HEK293T (cell line): ENCODE measurements around the gene ARAF.
"Not testable (repeated sequence)": the region's sequence is repeated elsewhere in the genome, so short reads cannot be mapped to it uniquely, and the experiment has no call there.

Experiments used
- CTCF ChIA-PET: fragments of 350-600 bp; formaldehyde crosslinking; extraction: SDS; loops from one replicate; lab custom pipeline; 2021; ENCODE audit warnings: antibody characterized with exemption, inconsistent platforms; lab: Yijun Ruan, JAX
- POLR2A ChIA-PET: fragments of 350-600 bp; formaldehyde crosslinking; extraction: SDS; loops from one replicate; lab custom pipeline; 2020; ENCODE audit warnings: antibody characterized with exemption, inconsistent platforms; lab: Yijun Ruan, JAX
- DNase-seq: peaks from one replicate; pipeline ENCODE4 v3.0.0; 2012; ENCODE audit warnings: mixed read lengths; ENCODE audit errors: extremely low spot score
- ARNT ChIP-seq: fragments of 450-650 bp; IDR thresholded peaks from 2 replicates; pipeline ENCODE4 v1.6.1; 2017; ENCODE audit warnings: mild to moderate bottlenecking
- BHLHE40 ChIP-seq: fragments of 450-650 bp; IDR thresholded peaks from 2 replicates; pipeline ENCODE4 v1.6.1; 2016; ENCODE audit warnings: mild to moderate bottlenecking, moderate library complexity, borderline replicate concordance
- CTBP1 ChIP-seq: fragments of 450-650 bp; IDR thresholded peaks from 2 replicates; pipeline ENCODE4 v1.6.1; 2016; ENCODE audit warnings: borderline replicate concordance
- ELF4 ChIP-seq: fragments of 450-650 bp; IDR thresholded peaks from 2 replicates; pipeline ENCODE4 v1.6.1; 2017; ENCODE audit warnings: antibody characterized with exemption
- FOXA1 ChIP-seq: fragments of 450-650 bp; IDR thresholded peaks from 2 replicates; pipeline ENCODE4 v1.6.1; 2016; ENCODE audit warnings: mild to moderate bottlenecking
- FOXK2 ChIP-seq: fragments of 450-650 bp; IDR thresholded peaks from 2 replicates; pipeline ENCODE4 v1.6.1; 2016; ENCODE audit warnings: mild to moderate bottlenecking
- FOXM1 ChIP-seq: fragments of 450-650 bp; IDR thresholded peaks from 2 replicates; pipeline ENCODE4 v1.6.1; 2017; ENCODE audit warnings: mild to moderate bottlenecking, borderline replicate concordance
- HDGF ChIP-seq: fragments of 450-650 bp; IDR thresholded peaks from 2 replicates; pipeline ENCODE4 v1.6.1; 2017; ENCODE audit warnings: antibody characterized with exemption, borderline replicate concordance
- L3MBTL2 ChIP-seq: fragments of 450-650 bp; conservative IDR thresholded peaks from 2 replicates; pipeline ENCODE4 v1.6.1; 2016; ENCODE audit warnings: mild to moderate bottlenecking
- LEF1 ChIP-seq: fragments of 450-650 bp; IDR thresholded peaks from 2 replicates; pipeline ENCODE4 v1.6.1; 2017; ENCODE audit warnings: mild to moderate bottlenecking, borderline replicate concordance
- NFRKB ChIP-seq: fragments of 450-650 bp; IDR thresholded peaks from 2 replicates; pipeline ENCODE4 v1.6.1; 2016; ENCODE audit warnings: mild to moderate bottlenecking, moderate library complexity
- SP1 ChIP-seq: fragments of 450-650 bp; IDR thresholded peaks from 2 replicates; pipeline ENCODE4 v1.6.1; 2017
- SUZ12 ChIP-seq: fragments of 450-650 bp; IDR thresholded peaks from 2 replicates; pipeline ENCODE4 v1.6.1; 2016; ENCODE audit warnings: mild to moderate bottlenecking
- TARDBP ChIP-seq: fragments of 450-650 bp; IDR thresholded peaks from 2 replicates; pipeline ENCODE4 v1.6.1; 2016
- ZNF384 ChIP-seq: fragments of 450-650 bp; IDR thresholded peaks from 2 replicates; pipeline ENCODE4 v1.6.1; 2016
- TF ChIP-seq, protein P1 (sequence below): fragments of 450-650 bp; IDR thresholded peaks from 2 replicates; pipeline ENCODE4 v1.6.1; 2016

ARAF gene

GRCh38 chrX:47597222-47597621 is 36.2 kb downstream of the ARAF start:
- ChIA-PET POLR2A (no interaction called here), CTCF (interaction anchor here (0.6 kb wide), 1 partner anchor 35 kb away, joined by 3 read pairs; no protein-coding TSS in a partner anchor)
- DNase-seq = no peak
- TF ChIP-seq ELF4 (no peak), BHLHE40 (no peak)

DNA sequence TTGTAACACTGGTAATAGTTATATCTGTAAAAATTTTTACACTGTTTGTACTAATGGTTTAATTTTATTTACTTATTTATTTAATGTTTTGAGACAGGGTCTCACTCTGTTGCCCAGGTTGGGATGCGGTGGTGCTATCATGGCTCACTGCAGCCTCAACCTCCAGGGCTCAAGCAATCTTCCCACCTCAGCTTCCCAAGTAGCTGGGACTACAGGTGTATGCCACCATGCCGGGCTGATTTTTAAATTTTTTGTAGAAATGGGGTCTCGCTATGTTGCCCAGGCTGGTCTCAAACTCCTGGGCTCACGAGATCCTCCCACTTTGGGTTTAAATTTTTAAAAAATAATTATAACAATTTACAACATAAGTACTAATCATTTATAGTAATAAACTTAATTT is 42.1 kb downstream of the ARAF start:
- CTCF ChIA-PET, POLR2A ChIA-PET, DNase-seq: not testable (repeated sequence)

DNA sequence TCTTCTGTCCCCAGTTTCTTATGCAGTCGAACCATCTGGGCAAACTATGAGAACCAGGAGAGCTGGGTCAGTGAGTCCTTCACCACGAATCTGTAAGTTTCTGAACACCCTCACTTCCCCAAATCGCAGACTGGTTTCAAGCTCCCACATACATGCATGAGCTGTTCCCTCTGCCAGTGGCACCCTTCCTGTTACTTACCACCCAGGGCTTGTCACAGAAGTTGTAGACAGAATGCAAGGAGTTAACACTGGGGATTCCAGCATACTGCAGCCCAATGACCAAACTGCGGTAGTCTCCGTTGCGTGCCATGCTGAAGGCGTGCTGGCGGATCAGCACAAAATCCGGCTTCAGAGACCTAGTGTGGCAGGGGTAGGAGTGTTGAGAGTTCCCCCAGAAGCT is 44.0 kb downstream of the ARAF start:
- TF ChIP-seq FOXA1 = no peak
- no peak for TF ChIP-seq FOXK2
- TF ChIP-seq, protein P1, sequence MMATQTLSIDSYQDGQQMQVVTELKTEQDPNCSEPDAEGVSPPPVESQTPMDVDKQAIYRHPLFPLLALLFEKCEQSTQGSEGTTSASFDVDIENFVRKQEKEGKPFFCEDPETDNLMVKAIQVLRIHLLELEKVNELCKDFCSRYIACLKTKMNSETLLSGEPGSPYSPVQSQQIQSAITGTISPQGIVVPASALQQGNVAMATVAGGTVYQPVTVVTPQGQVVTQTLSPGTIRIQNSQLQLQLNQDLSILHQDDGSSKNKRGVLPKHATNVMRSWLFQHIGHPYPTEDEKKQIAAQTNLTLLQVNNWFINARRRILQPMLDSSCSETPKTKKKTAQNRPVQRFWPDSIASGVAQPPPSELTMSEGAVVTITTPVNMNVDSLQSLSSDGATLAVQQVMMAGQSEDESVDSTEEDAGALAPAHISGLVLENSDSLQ = no peak
- no peak for TF ChIP-seq SUZ12
- TF ChIP-seq ARNT = no peak
- TF ChIP-seq TARDBP = no peak
- TF ChIP-seq L3MBTL2 = no peak
- TF ChIP-seq ELF4 = no peak
- TF ChIP-seq FOXM1 = no peak
- TF ChIP-seq SP1 = no peak
- DNase-seq = no peak
- POLR2A ChIA-PET = no interaction called here
- CTCF ChIA-PET = no interaction called here

DNA sequence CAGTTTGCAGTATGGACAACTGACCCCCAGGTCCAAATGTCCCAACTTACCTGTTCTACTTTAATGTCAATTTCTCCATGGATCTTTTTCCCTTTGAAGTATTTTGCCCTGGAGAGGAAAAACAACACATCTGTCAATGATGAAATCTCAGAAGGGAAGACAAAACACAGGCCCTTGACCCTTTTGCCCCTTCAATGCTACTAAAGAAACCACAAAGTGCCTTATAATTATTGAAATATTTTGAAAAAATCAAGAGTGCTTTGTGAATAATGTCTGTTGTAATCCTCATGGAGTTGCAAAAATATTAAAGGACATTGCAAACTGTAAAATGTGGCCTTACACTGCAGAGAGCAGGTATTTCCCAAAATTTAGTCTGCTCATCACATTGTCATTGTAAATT is 46.1 kb downstream of the ARAF start:
- ChIA-PET POLR2A (no interaction called here), CTCF (no interaction called here)
- no peak for DNase-seq
- TF ChIP-seq LEF1 = no peak
- TF ChIP-seq ARNT = no peak
- TF ChIP-seq TARDBP = no peak
- TF ChIP-seq ELF4 = no peak
- no peak for TF ChIP-seq SP1
- TF ChIP-seq CTBP1 = no peak
- no peak for TF ChIP-seq FOXK2
- no peak for TF ChIP-seq NFRKB
- TF ChIP-seq SUZ12 = no peak
- TF ChIP-seq FOXM1 = no peak
- no peak for TF ChIP-seq BHLHE40
- TF ChIP-seq, protein P1 = no peak
- TF ChIP-seq ZNF384 = no peak
- TF ChIP-seq FOXA1 = no peak
- no peak for TF ChIP-seq L3MBTL2
- no peak for TF ChIP-seq HDGF

DNA sequence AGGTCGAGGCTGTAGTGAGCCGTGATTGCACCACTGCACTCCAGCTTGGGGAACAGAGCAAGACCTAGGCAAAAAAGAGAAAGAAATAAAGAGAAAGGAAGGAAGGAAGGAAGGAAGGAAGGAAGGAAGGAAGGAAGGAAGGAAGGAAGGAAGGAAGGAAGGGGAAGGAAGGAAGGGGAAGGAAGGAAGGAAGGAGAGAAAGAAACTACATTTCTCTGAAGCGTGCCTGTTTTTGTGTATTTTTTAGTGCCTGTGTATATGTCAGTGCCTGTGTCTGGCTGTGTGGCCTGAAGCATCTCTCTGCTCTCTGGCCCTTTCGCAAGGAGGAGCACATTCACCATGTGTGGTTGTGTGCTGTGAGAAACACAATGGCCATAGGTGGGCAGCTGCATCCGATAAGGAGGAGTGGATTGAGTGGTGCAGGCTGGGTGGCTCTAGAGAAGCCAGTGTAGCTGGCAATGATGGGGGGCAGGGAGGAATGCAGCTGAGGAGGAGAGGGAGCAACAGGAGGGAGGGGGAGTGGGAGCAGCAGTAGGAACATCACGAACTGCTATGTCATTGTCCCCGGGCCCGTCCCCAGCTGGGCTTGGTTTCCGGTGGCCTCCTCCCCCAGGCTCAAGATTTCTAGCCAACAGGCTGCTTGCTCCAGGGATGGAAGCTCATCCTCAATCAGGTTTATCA is 47.3 kb downstream of the ARAF start:
- no peak for DNase-seq
- ChIA-PET CTCF (interaction anchor here (0.6 kb wide), 1 partner anchor 31 kb away, joined by 3 read pairs; no protein-coding TSS in a partner anchor), POLR2A (no interaction called here)
- TF ChIP-seq ELF4 = no peak
- no peak for TF ChIP-seq CTBP1
- TF ChIP-seq TARDBP = no peak
- no peak for TF ChIP-seq BHLHE40
- TF ChIP-seq SP1 = no peak
- TF ChIP-seq ZNF384 = no peak
- TF ChIP-seq NFRKB = no peak
- TF ChIP-seq L3MBTL2 = no peak
- no peak for TF ChIP-seq FOXK2
- TF ChIP-seq, protein P1 = no peak
- TF ChIP-seq SUZ12 = no peak
- no peak for TF ChIP-seq ARNT

GRCh38 chrX:47610511-47610910 is 49.5 kb downstream of the ARAF start:
- no peak for TF ChIP-seq HDGF
- no peak for DNase-seq
- CTCF ChIA-PET = no interaction called here
- POLR2A ChIA-PET = no interaction called here

GRCh38 chrX:47611489-47611888 is 50.5 kb downstream of the ARAF start:
- POLR2A ChIA-PET = no interaction called here
- CTCF ChIA-PET = no interaction called here
- no peak for TF ChIP-seq SP1
- TF ChIP-seq HDGF = no peak
- TF ChIP-seq FOXK2 = no peak
- no peak for TF ChIP-seq ELF4
- TF ChIP-seq, protein P1 = no peak
- no peak for TF ChIP-seq BHLHE40
- TF ChIP-seq SUZ12 = no peak
- TF ChIP-seq CTBP1 = no peak
- TF ChIP-seq FOXM1 = no peak
- TF ChIP-seq L3MBTL2 = no peak
- TF ChIP-seq TARDBP = no peak
- no peak for TF ChIP-seq LEF1
- no peak for TF ChIP-seq ZNF384
- TF ChIP-seq FOXA1 = no peak
- TF ChIP-seq ARNT = no peak
- no peak for TF ChIP-seq NFRKB
- no peak for DNase-seq
